HCT116 (cell line): ENCODE measurements around the gene LSS. TPM values are rescaled to one million over a fixed set of nuclear protein-coding genes. Genes with fewer than 3 reads are reported as not detected.

Experiments
- ATAC-seq: fragments of 200-7000 bp; cut with Tn5 transposase; 2 replicates; pipeline ENCODE4 v1.9.1; 2020; ENCODE audit warnings: mild to moderate bottlenecking, moderate library complexity
- BruUV-seq: library from RNA; stranded (reverse); fragments of 400-500 nt; replicated peaks from 2 replicates; lab custom pipeline; 2021; lab: Mats Ljungman, UMichigan
- CTCF ChIA-PET: fragments of 300-600 bp; sonication (Branson Sonifier 250); formaldehyde crosslinking; loops from one replicate; lab custom pipeline; 2021; ENCODE audit warnings: antibody characterized with exemption; lab: Charles Lee
- POLR2A ChIA-PET: fragments of 300-600, 350-600 bp; sonication (Branson Sonifier 250); formaldehyde crosslinking; loops from one replicate; lab custom pipeline; 2021; ENCODE audit warnings: antibody characterized with exemption; lab: Charles Lee
- RAD21 ChIA-PET, 2 experiments: fragments of 300-600 bp; sonication (Branson Sonifier 250); formaldehyde crosslinking; loops; one replicate each; lab custom pipeline; 2023; ENCODE audit warnings: low total read pairs in 2 of 2; ENCODE audit not compliant: uncharacterized antibody in 2 of 2, unreplicated experiment in 2 of 2, low non-redundant PET in 1 of 2; lab: Charles Lee
- DNase-seq: peaks from one replicate; pipeline ENCODE4 v3.0.0-alpha.2; 2010; ENCODE audit warnings: low read depth, low spot score
- H2AFZ ChIP-seq: fragments of 200-600 bp; shearing (Covaris generic), sonication (generic); 2 replicates; pipeline ENCODE4 v1.6.1; 2017; ENCODE audit warnings: low read depth, mixed run types, mixed read lengths, antibody characterized with exemption, low read length; ENCODE audit not compliant: poor library complexity, severe bottlenecking
- H3K27ac ChIP-seq: 2 replicates; pipeline ENCODE4 v1.5.1; 2012; ENCODE audit warnings: low read depth, low read length
- H3K27me3 ChIP-seq: fragments of 200-600 bp; sonication (generic); 2 replicates; pipeline ENCODE4 v1.6.1; 2016; ENCODE audit warnings: mixed run types, low read length, mixed read lengths; ENCODE audit not compliant: insufficient read depth
- H3K36me3 ChIP-seq, 2 experiments: fragments of 200-500 bp in 1 of 2; fragments of 200-600 bp in 1 of 2; sonication (Bioruptor generic) in 1 of 2; sonication (generic) in 1 of 2; 2 replicates each; pipeline versions ENCODE4 v1.5.1 to v1.6.1; 2014 to 2016; ENCODE audit warnings: low read length in 2 of 2, inconsistent platforms in 1 of 2, mixed read lengths in 1 of 2, mixed run types in 1 of 2; ENCODE audit not compliant: insufficient read depth in 2 of 2, control insufficient read depth in 1 of 2
- H3K4me1 ChIP-seq, 2 experiments: fragments of 200-600 bp in 1 of 2; sonication (generic) in 1 of 2; 2 replicates each; pipeline versions ENCODE4 v1.5.1 to v1.6.1; 2012 to 2017; ENCODE audit warnings: low read length in 2 of 2, inconsistent platforms in 1 of 2, mild to moderate bottlenecking in 1 of 2, mixed read lengths in 1 of 2, mixed run types in 1 of 2, moderate library complexity in 1 of 2; ENCODE audit not compliant: insufficient read depth in 2 of 2, control insufficient read depth in 1 of 2
- H3K4me2 ChIP-seq: fragments of 200-600 bp; sonication (generic); 2 replicates; pipeline ENCODE4 v1.6.1; 2017; ENCODE audit warnings: mixed run types, low read length, mixed read lengths
- H3K4me3 ChIP-seq, 2 experiments: fragments of 200-600 bp in 1 of 2; sonication (generic) in 1 of 2; replicated peaks in 1 of 2; 2 replicates each; pipeline ENCODE4 v1.5.1; 2011 to 2016; ENCODE audit warnings: low read length in 2 of 2, control low read depth in 1 of 2, low read depth in 1 of 2, mild to moderate bottlenecking in 1 of 2, mixed read lengths in 1 of 2, mixed run types in 1 of 2
- H3K79me2 ChIP-seq: fragments of 200-600 bp; sonication (generic); 2 replicates; pipeline ENCODE4 v1.6.1; 2017; ENCODE audit warnings: mild to moderate bottlenecking, mixed run types, low read length, moderate library complexity, mixed read lengths; ENCODE audit not compliant: insufficient read depth
- H3K9ac ChIP-seq: fragments of 200-600 bp; sonication (generic); 2 replicates; pipeline ENCODE4 v1.6.1; 2016; ENCODE audit warnings: low read length, mixed read lengths
- H3K9me2 ChIP-seq: fragments of 200-600 bp; sonication (generic), shearing (Covaris generic); 2 replicates; pipeline ENCODE4 v1.6.1; 2017; ENCODE audit warnings: mixed run types, mild to moderate bottlenecking, moderate library complexity; ENCODE audit not compliant: insufficient read depth
- H3K9me3 ChIP-seq, 2 experiments: fragments of 200-500 bp in 1 of 2; fragments of 200-600 bp in 1 of 2; sonication (Bioruptor generic) in 1 of 2; sonication (generic) in 1 of 2; 2 replicates each; pipeline ENCODE4 v1.6.1; 2014 to 2017; ENCODE audit warnings: low read length in 2 of 2, mixed read lengths in 2 of 2, inconsistent platforms in 1 of 2, low read depth in 1 of 2, mild to moderate bottlenecking in 1 of 2, mixed run types in 1 of 2, moderate library complexity in 1 of 2; ENCODE audit not compliant: control insufficient read depth in 1 of 2, insufficient read depth in 1 of 2
- H4K20me1 ChIP-seq: fragments of 200-600 bp; sonication (generic), shearing (Covaris generic); 2 replicates; pipeline ENCODE4 v1.6.1; 2017; ENCODE audit warnings: mixed run types, mild to moderate bottlenecking, moderate library complexity; ENCODE audit not compliant: insufficient read depth
- CBX3 ChIP-seq: IDR thresholded peaks from 2 replicates; pipeline ENCODE4 v1.6.1; 2012; ENCODE audit warnings: low read depth
- CEBPB ChIP-seq: IDR thresholded peaks from 2 replicates; pipeline ENCODE4 v1.6.1; 2012; ENCODE audit warnings: low read depth
- EGR1 ChIP-seq: IDR thresholded peaks from 2 replicates; pipeline ENCODE4 v1.6.1; 2012; ENCODE audit warnings: low read depth
- ELF1 ChIP-seq: IDR thresholded peaks from 2 replicates; pipeline ENCODE4 v1.6.1; 2012; ENCODE audit warnings: low read depth, borderline replicate concordance
- EZH2 ChIP-seq: fragments of 200-600 bp; sonication (generic); IDR thresholded peaks from 2 replicates; pipeline ENCODE4 v1.6.1; 2017; ENCODE audit warnings: antibody characterized with exemption, mixed run types
- FOSL1 ChIP-seq: IDR thresholded peaks from 2 replicates; pipeline ENCODE4 v1.6.1; 2012; ENCODE audit warnings: low read depth
- JUND ChIP-seq: IDR thresholded peaks from 2 replicates; pipeline ENCODE4 v1.6.1; 2012
- POLR2A ChIP-seq: IDR thresholded peaks from 2 replicates; pipeline ENCODE4 v1.7.0; 2011; ENCODE audit warnings: borderline replicate concordance; ENCODE audit not compliant: insufficient read depth, insufficient read length; ENCODE audit errors: extremely low read depth
- RAD21 ChIP-seq: IDR thresholded peaks from 2 replicates; pipeline ENCODE4 v1.6.1; 2012; ENCODE audit warnings: low read depth, mild to moderate bottlenecking
- SIN3A ChIP-seq: IDR thresholded peaks from 2 replicates; pipeline ENCODE4 v1.6.1; 2012; ENCODE audit warnings: low read depth
- SP1 ChIP-seq: IDR thresholded peaks from 2 replicates; pipeline ENCODE4 v1.6.1; 2012; ENCODE audit warnings: low read depth
- TCF7L2 ChIP-seq: IDR thresholded peaks from 2 replicates; pipeline ENCODE4 v1.7.0; 2011; ENCODE audit warnings: borderline replicate concordance, inconsistent platforms; ENCODE audit not compliant: insufficient read depth, insufficient read length; ENCODE audit errors: extremely low read depth
- ZBTB33 ChIP-seq: IDR thresholded peaks from 2 replicates; pipeline ENCODE4 v1.6.1; 2011; ENCODE audit warnings: mild to moderate bottlenecking, low read length, moderate library complexity; ENCODE audit not compliant: insufficient replicate concordance; ENCODE audit errors: extremely low read depth
- ZFX ChIP-seq: fragments of 450-650 bp; IDR thresholded peaks from 2 replicates; pipeline ENCODE4 v1.6.1; 2017
- intact Hi-C: fragments of 100-400 bp; cut with micrococcal nuclease; formaldehyde crosslinking; loops from 2 replicates; pipeline ENCODE4 v1.10.0; 2022
- total RNA-seq: library from RNA; stranded (reverse); gene quantifications from one replicate; pipeline ENCODE4 v1.2.1, GENCODE V29; 2021; ENCODE audit not compliant: unreplicated experiment
- TF ChIP-seq, protein P1 (sequence below): IDR thresholded peaks from 2 replicates; pipeline ENCODE4 v1.6.1; 2012
- TF ChIP-seq, protein P2 (sequence below): IDR thresholded peaks from 2 replicates; pipeline ENCODE4 v1.6.1; 2012

Gene LSS
- total RNA-seq, 1 experiment from 2014 or later: 44.7 TPM

- H2AFZ ChIP-seq: no peak overlapping the region
- H3K9me2 ChIP-seq: no peaks in the 10 kb centered on the region
- no peak overlapping the region for H3K27ac ChIP-seq
- no TSS peak for BruUV-seq
- no peaks in the 10 kb centered on the region for H3K36me3 ChIP-seq
- no peaks in the 10 kb centered on the region for H3K9me3 ChIP-seq
- intact Hi-C loops: loop anchor here (2.0 to 10.0 kb wide), 5 partner anchors 49 to 179 kb away; partner anchors contain the start of genes COL6A2, MCM3AP and YBEY
- H3K4me3 ChIP-seq: no peak overlapping the region
- H3K4me1 ChIP-seq: peaks cover under 1 to 18% of the 10 kb centered on the region in 2 experiments; a peak in 2 of 4 replicates
- no peaks in the 10 kb centered on the region for H3K27me3 ChIP-seq
- ATAC-seq (no peak), DNase-seq (no peak)
- no peaks in the 10 kb centered on the region for H3K79me2 ChIP-seq
- no peak overlapping the region for H3K9ac ChIP-seq
- CTCF ChIA-PET: no interaction called here
- no peak overlapping the region for H3K4me2 ChIP-seq
- POLR2A ChIA-PET: no interaction called here
- no peaks in the 10 kb centered on the region for H4K20me1 ChIP-seq
- TF ChIP-seq ZFX: no peak
- TF ChIP-seq TCF7L2: no peak
- no peak for TF ChIP-seq FOSL1
- TF ChIP-seq, protein P1, sequence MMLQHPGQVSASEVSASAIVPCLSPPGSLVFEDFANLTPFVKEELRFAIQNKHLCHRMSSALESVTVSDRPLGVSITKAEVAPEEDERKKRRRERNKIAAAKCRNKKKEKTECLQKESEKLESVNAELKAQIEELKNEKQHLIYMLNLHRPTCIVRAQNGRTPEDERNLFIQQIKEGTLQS: no peak
- TF ChIP-seq ZBTB33: no peak
- TF ChIP-seq JUND: no peak
- no peak for TF ChIP-seq SP1
- no peak for TF ChIP-seq CEBPB
- TF ChIP-seq EZH2: no peak
- no peak for TF ChIP-seq ELF1
- TF ChIP-seq EGR1: no peak
- TF ChIP-seq, protein P2, sequence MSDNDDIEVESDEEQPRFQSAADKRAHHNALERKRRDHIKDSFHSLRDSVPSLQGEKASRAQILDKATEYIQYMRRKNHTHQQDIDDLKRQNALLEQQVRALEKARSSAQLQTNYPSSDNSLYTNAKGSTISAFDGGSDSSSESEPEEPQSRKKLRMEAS: no peak
- TF ChIP-seq SIN3A: no peak
- TF ChIP-seq CBX3: no peak
- no peak for TF ChIP-seq POLR2A
- no peak for TF ChIP-seq RAD21
- RAD21 ChIA-PET: no interaction called here
Observed at GRCh38 chr21:46148106-46148505, 80.5 kb downstream of the LSS start.
